Upper lobe of left lung (tissue), 6 donors: ENCODE measurements around the gene FBXL15. TPM values are rescaled to one million over a fixed set of nuclear protein-coding genes. Genes with fewer than 3 reads are reported as not detected.
A peak's percentile ranks its signal among the peaks of the same experiment; 100 is the strongest.

Experiments used
- ATAC-seq, 2 donors: fragments of 200-7000 bp; cut with Tn5 transposase; one replicate each; pipeline ENCODE4 v1.9.1; 2022; ENCODE audit warnings: mild to moderate bottlenecking in 2 of 2, moderate library complexity in 2 of 2; ENCODE audit not compliant: low FRiP score in 2 of 2
- DNase-seq, 2 donors: peaks; one replicate each; pipeline ENCODE4 v3.0.0-alpha.2; 2019 to 2020
- H3K27ac ChIP-seq, 4 donors: fragments of 200-600 bp; sonication (generic); one replicate each; pipeline ENCODE4 v1.5.1; 2016 to 2019
- H3K27me3 ChIP-seq, 4 donors: fragments of 200-600 bp; sonication (generic); one replicate each; pipeline ENCODE4 v1.5.1; 2017 to 2019
- H3K36me3 ChIP-seq, 4 donors: fragments of 200-600 bp; sonication (generic); one replicate each; pipeline ENCODE4 v1.5.1; 2016 to 2019
- H3K4me1 ChIP-seq, 4 donors: fragments of 200-600 bp; sonication (generic); one replicate each; pipeline ENCODE4 v1.5.1; 2018 to 2019
- H3K4me3 ChIP-seq, 4 donors: fragments of 200-600 bp; sonication (generic); one replicate each; pipeline ENCODE4 v1.5.1; 2017 to 2019; ENCODE audit warnings: mild to moderate bottlenecking in 2 of 4, moderate library complexity in 1 of 4
- H3K9me3 ChIP-seq, 4 donors: fragments of 200-600 bp; sonication (generic); one replicate each; pipeline ENCODE4 v1.5.1; 2018 to 2019
- CTCF ChIP-seq, 6 experiments: fragments of 450-650 bp in 4 of 6; fragments of 200-600 bp in 2 of 6; sonication (generic) in 2 of 6; IDR thresholded peaks; one replicate each; pipeline ENCODE4 v1.5.1; 2016 to 2019; ENCODE audit warnings: antibody characterized with exemption in 6 of 6
- EP300 ChIP-seq, 4 donors: sonication (generic); formaldehyde crosslinking; IDR thresholded peaks; one replicate each; pipeline ENCODE4 v1.5.1; 2017; ENCODE audit warnings: antibody characterized with exemption in 4 of 4, control low read depth in 2 of 4
- POLR2A ChIP-seq, 4 donors: fragments of 450-650 bp; IDR thresholded peaks; one replicate each; pipeline ENCODE4 v1.5.1; 2016 to 2017; ENCODE audit warnings: antibody characterized with exemption in 4 of 4, mild to moderate bottlenecking in 2 of 4
- POLR2AphosphoS5 ChIP-seq, 2 donors: sonication (generic); formaldehyde crosslinking; IDR thresholded peaks; one replicate each; pipeline ENCODE4 v1.5.1; 2017; ENCODE audit warnings: antibody characterized with exemption in 2 of 2
- WGBS, 2 donors: methylation state at CpG; one replicate each; pipeline ENCODE4 v1.1.5; 2017 to 2018; 5-methylcytosine and 5-hydroxymethylcytosine counted together
- total RNA-seq, 6 donors: library from RNA; depleted of rRNA in 4 of 6; stranded (reverse); fragments of >200 nt in 4 of 6; gene quantifications; one replicate each; pipeline versions ENCODE4 v1.1.0 to v1.2.1, GENCODE V29; 2016 to 2021
- donor health status: DM: no; HTN: no; CAD: no; lungs with moderate emphysema.
- donor health status: DM: no; HTN: yes; CAD: no; lungs with severe emphysema.

Gene FBXL15
- total RNA-seq, 6 donors from 2014 or later, result 18.5 to 70.2 (median 26.8) TPM

DNA sequence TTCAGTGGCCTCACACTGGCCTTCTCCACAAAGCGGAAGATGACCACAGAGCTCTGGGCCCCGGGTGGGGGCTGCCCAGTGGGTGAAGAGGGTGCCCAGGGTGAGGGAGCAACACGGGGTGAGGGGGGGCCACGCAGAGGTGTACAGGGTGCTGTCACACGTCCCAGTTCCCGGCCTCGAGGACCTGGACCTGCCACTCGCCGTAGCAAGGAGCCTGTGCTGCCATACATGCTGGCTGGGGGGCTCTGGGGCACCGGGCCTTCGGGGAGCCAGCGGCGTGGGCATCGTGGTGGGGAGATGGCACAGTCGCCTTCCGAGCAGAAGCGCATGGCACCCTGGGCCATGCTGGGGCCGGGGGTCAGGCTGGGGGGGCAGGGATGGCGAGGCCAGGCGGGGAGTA lies 3.9 kb upstream of the FBXL15 start:
- TF ChIP-seq POLR2A (IDR thresholded peaks at IDR 0.05) (no peak), CTCF (IDR thresholded peaks at IDR 0.05) (no peak), POLR2AphosphoS5 (IDR thresholded peaks at IDR 0.05) (no peak), EP300 (IDR thresholded peaks at IDR 0.05) (no peak)
- WGBS, 2 donors, result 78 to 88% methylated on average over 20 of the region's 20 CpGs
- peaks cover 0 to 3% (median 0%) of the 10 kb centered on the region in 4 donors for H3K9me3 ChIP-seq
- H3K4me1 ChIP-seq, result peaks cover 16 to 18% (median 17%) of the 10 kb centered on the region in 4 donors
- no peaks in the 10 kb centered on the region for H3K36me3 ChIP-seq
- no peak overlapping the region for H3K4me3 ChIP-seq
- DNase-seq (no peak), ATAC-seq (no peak)
- no peak overlapping the region for H3K27ac ChIP-seq
- peaks cover 0 to 28% (median 4%) of the 10 kb centered on the region in 4 donors for H3K27me3 ChIP-seq

GRCh38 chr10:102418622-102419268 lies 1.9 kb upstream of the FBXL15 start, which contains the start of gene PSD:
Gene PSD, minus strand, starts transcription at chr10:102418785. Its CDS starts 1,747 bp downstream, at chr10:102417038.
- peak within 1 kb of the TSS in 3 of 4 donors; percentile 69 to 94 (median 78) for H3K4me3 ChIP-seq
- H3K27ac ChIP-seq, result no peak within 1 kb of the TSS
- DNase-seq (peak in 1 of 2 donors; percentile 72), ATAC-seq (no peak)
- TF ChIP-seq POLR2A (IDR thresholded peaks at IDR 0.05), result no peak
- TF ChIP-seq EP300 (IDR thresholded peaks at IDR 0.05), result no peak
- no peak for TF ChIP-seq CTCF (IDR thresholded peaks at IDR 0.05)
- TF ChIP-seq POLR2AphosphoS5 (IDR thresholded peaks at IDR 0.05), result no peak
- WGBS, 2 donors, result 0 to 5% methylated on average over 1 to 31 of the region's 45 CpGs
- H3K36me3 ChIP-seq, result peaks cover 0 to 8% (median 7%) of the 10 kb centered on the region in 4 donors
- peaks cover 26 to 38% (median 33%) of the 10 kb centered on the region in 4 donors for H3K4me1 ChIP-seq
- peaks cover 0 to 17% (median 1%) of the 10 kb centered on the region in 4 donors for H3K27me3 ChIP-seq
- H3K9me3 ChIP-seq, result peaks cover 0 to 3% (median 0%) of the 10 kb centered on the region in 4 donors

GRCh38 chr10:102419269-102420180 lies 1.1 kb upstream of the FBXL15 start:
- TF ChIP-seq POLR2A (IDR thresholded peaks at IDR 0.05), result no peak
- TF ChIP-seq POLR2AphosphoS5 (IDR thresholded peaks at IDR 0.05), result no peak
- no peak for TF ChIP-seq EP300 (IDR thresholded peaks at IDR 0.05)
- no peak for TF ChIP-seq CTCF (IDR thresholded peaks at IDR 0.05)
- H3K4me1 ChIP-seq, result peaks cover 26 to 46% (median 33%) of the 10 kb centered on the region in 4 donors
- peaks cover 0 to 15% (median 1%) of the 10 kb centered on the region in 4 donors for H3K27me3 ChIP-seq
- H3K4me3 ChIP-seq, result peak overlapping the region; percentile 69 to 99 (median 86)
- H3K9me3 ChIP-seq, result peaks cover 0 to 3% (median 0%) of the 10 kb centered on the region in 4 donors
- WGBS, 2 donors, result 1% methylated on average over 25 to 40 of the region's 54 CpGs
- peak overlapping the region in 2 of 4 donors; percentile 91 to 94 for H3K27ac ChIP-seq
- H3K36me3 ChIP-seq, result peaks cover 0 to 16% (median 15%) of the 10 kb centered on the region in 4 donors
- DNase-seq (peak; percentile 48 to 93), ATAC-seq (peak; percentile 19 to 37)

DNA sequence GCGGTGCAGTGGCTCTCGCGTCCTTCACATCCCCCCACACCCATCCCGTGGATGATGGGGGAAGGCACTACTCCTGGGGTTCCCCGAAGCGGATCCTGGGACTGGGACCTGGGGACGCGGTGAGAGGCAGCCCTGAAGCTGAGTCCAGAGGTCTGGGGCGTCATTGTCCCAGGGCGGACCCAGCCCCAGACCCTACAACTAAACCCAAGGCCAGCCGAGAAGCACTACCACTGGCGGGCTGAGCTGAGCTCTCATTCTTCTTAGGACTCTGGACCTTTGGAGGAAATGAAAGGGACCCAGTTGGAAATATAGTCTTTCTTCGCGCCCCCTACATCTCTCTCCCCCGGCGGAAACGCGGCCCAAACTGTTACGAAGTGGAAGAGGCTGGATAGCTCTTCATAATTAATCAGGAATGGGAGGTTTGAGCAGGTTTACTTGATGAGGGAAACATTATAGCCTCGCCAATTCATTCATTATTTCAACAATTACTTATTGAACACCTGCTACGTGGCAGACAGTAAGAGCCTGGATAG lies 389 bp upstream of the FBXL15 start:
- 1 to 2% methylated on average over 11 to 18 of the region's 21 CpGs for WGBS, 2 donors
- peaks cover 0 to 3% (median 0%) of the 10 kb centered on the region in 4 donors for H3K9me3 ChIP-seq
- no peak for TF ChIP-seq EP300 (IDR thresholded peaks at IDR 0.05)
- TF ChIP-seq POLR2A (IDR thresholded peaks at IDR 0.05), result no peak
- no peak for TF ChIP-seq POLR2AphosphoS5 (IDR thresholded peaks at IDR 0.05)
- no peak for TF ChIP-seq CTCF (IDR thresholded peaks at IDR 0.05)
- H3K4me3 ChIP-seq, result peak overlapping the region; percentile 69 to 99 (median 86)
- peak overlapping the region; percentile 89 to 95 (median 92) for H3K27ac ChIP-seq
- H3K4me1 ChIP-seq, result peaks cover 26 to 46% (median 33%) of the 10 kb centered on the region in 4 donors
- H3K36me3 ChIP-seq, result peaks cover 0 to 22% (median 18%) of the 10 kb centered on the region in 4 donors
- ATAC-seq (no peak), DNase-seq (peak in 1 of 2 donors; percentile 40)
- peaks cover 0 to 12% (median 1%) of the 10 kb centered on the region in 4 donors for H3K27me3 ChIP-seq
